ENCODE measurements around the gene KCNG4. TPM values are rescaled to one million over a fixed set of nuclear protein-coding genes. Genes with fewer than 3 reads are reported as not detected.

Gene KCNG4
- polyA plus RNA-seq, 1 experiment: not detected

- H3K27me3 ChIP-seq (ENCODE audit: control insufficient read depth, insufficient read depth, low read length): no peaks in the 10 kb centered on the region
- no peaks in the 10 kb centered on the region; the same call in 1 of the 2 replicates for H3K9me3 ChIP-seq (ENCODE audit: control insufficient read depth, insufficient read depth, low read length)
- ChIA-PET POLR2A (no interaction called here), CTCF (no interaction called here)
- no peak for DNase-seq (ENCODE audit: low read depth, low spot score)
- no peak overlapping the region for H3K27ac ChIP-seq (ENCODE audit: low read depth, low read length)
- H3K4me3 ChIP-seq (ENCODE audit: low read depth, low read length): no peak overlapping the region
- TF ChIP-seq CTCF (IDR thresholded peaks at IDR 0.05; ENCODE audit: low read depth, low read length): no peak
These were observed 58.5 kb downstream of the KCNG4 start for GRCh38 chr16:84181144-84181915.

GRCh38 chr16:84180519-84181140 is 59.2 kb downstream of the KCNG4 start:
- POLR2A ChIA-PET: no interaction called here
- Histone ChIP-seq H3K4me3 (ENCODE audit: low read depth, low read length) (no peak overlapping the region), H3K9me3 (ENCODE audit: control insufficient read depth, insufficient read depth, low read length) (no peaks in the 10 kb centered on the region; the same call in 1 of the 2 replicates), H3K27me3 (ENCODE audit: control insufficient read depth, insufficient read depth, low read length) (no peaks in the 10 kb centered on the region), H3K27ac (ENCODE audit: low read depth, low read length) (no peak overlapping the region)
- no peak for TF ChIP-seq CTCF (IDR thresholded peaks at IDR 0.05; ENCODE audit: low read depth, low read length)
- DNase-seq (ENCODE audit: low read depth, low spot score): no peak
- CTCF ChIA-PET: no interaction called here

GRCh38 chr16:84179612-84180320 is 60.0 kb downstream of the KCNG4 start:
- POLR2A ChIA-PET: no interaction called here
- no peak overlapping the region for H3K4me3 ChIP-seq (ENCODE audit: low read depth, low read length)
- no peaks in the 10 kb centered on the region for H3K27me3 ChIP-seq (ENCODE audit: control insufficient read depth, insufficient read depth, low read length)
- H3K27ac ChIP-seq (ENCODE audit: low read depth, low read length): no peak overlapping the region
- CTCF ChIA-PET: interaction anchor here (7.5 kb wide), 1 partner anchor 7 kb away, joined by 100 read pairs; the partner anchor contains the start of gene TAF1C
- no peak for TF ChIP-seq CTCF (IDR thresholded peaks at IDR 0.05; ENCODE audit: low read depth, low read length)
- DNase-seq (ENCODE audit: low read depth, low spot score): no peak
- H3K9me3 ChIP-seq (ENCODE audit: control insufficient read depth, insufficient read depth, low read length): no peaks in the 10 kb centered on the region; the same call in 1 of the 2 replicates

GRCh38 chr16:84178892-84179611 is 60.8 kb downstream of the KCNG4 start:
- DNase-seq (ENCODE audit: low read depth, low spot score): no peak
- H3K4me3 ChIP-seq (ENCODE audit: low read depth, low read length): no peak overlapping the region
- H3K9me3 ChIP-seq (ENCODE audit: control insufficient read depth, insufficient read depth, low read length): no peaks in the 10 kb centered on the region; the same call in 1 of the 2 replicates
- POLR2A ChIA-PET: interaction anchor here (0.6 kb wide), 1 partner anchor 16 kb away, joined by 5 read pairs; no protein-coding TSS in a partner anchor
- peak overlapping the region; percentile 70 for H3K27ac ChIP-seq (ENCODE audit: low read depth, low read length)
- no peaks in the 10 kb centered on the region for H3K27me3 ChIP-seq (ENCODE audit: control insufficient read depth, insufficient read depth, low read length)
- no peak for TF ChIP-seq CTCF (IDR thresholded peaks at IDR 0.05; ENCODE audit: low read depth, low read length)
- CTCF ChIA-PET: interaction anchor here (4.6 to 7.5 kb wide), 2 partner anchors 7 to 62 kb away, joined by 24 to 100 read pairs; partner anchors contain the start of genes MBTPS1 and TAF1C
